GM21528 (cell line): ENCODE data around the gene USP32.

Experiments used
- ATAC-seq: cut with Tn5 transposase; IDR thresholded peaks from one replicate; pipeline ENCODE4 v1.9.1; 2021; ENCODE audit warnings: mild to moderate bottlenecking, moderate library complexity; ENCODE audit not compliant: unreplicated experiment, low FRiP score

The USP32 gene

DNA sequence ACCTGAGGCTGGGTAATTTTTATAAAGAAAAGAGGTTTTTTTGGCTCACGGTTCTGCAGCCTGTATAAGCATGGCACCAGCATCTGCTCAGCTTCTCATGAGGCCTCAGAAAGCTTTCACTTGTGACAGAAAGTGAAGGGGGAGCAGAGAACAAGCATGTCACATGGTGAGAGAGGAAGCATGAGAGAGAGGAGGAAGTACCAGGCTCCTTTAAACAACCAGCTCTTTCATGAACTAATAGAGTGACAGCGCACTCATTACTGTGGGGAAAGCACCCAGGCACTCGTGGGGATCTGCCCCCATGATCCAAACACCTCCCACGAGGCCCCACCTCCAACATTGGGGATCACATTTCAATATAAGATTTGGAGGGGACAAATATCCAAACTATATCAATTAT, 86.8 kb downstream of the USP32 start:
- ATAC-seq, result peak; percentile 78

GRCh38 chr17:60304502-60304901, 87.4 kb downstream of the USP32 start:
- ATAC-seq, result no peak

- no peak for ATAC-seq
Observed at GRCh38 chr17:60303406-60304099, 88.4 kb downstream of the USP32 start.

- no peak for ATAC-seq
Observed at GRCh38 chr17:60301649-60302048, 90.3 kb downstream of the USP32 start.

- no peak for ATAC-seq
Observed at GRCh38 chr17:60300949-60301348, 91.0 kb downstream of the USP32 start.

GRCh38 chr17:60300011-60300410, 91.9 kb downstream of the USP32 start:
- no peak for ATAC-seq

DNA sequence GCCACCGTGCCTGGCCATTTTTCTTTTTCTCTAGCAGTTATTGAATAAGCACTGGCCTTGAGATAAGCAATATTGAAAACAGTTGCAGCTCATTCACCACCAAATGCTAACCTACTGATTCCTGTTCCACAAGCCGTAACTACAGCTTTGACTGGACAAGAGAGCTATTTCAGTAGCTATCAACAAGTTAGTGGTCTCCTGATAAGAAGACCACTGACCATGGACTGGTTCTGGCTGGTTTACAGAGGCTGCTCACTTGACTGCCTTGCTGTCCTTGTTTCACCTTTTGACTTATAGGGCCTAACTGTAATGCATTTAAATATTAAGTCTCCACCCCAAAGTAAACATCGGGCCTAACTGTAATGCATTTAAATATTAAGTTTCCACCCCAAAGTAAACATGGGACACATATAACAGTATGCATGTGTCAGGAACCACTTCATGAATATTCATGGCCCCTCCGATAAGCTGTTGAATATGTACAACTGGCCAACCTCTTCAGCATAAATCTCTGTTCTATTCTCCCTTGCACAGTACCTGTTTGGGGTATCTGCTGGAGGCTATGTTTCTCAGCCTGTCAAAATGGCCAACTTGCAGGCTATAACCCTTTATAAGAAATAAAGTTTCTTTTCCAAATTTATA, 94.1 kb downstream of the USP32 start:
- ATAC-seq, result no peak

- no peak for ATAC-seq
Observed at GRCh38 chr17:60296177-60296576, 95.8 kb downstream of the USP32 start.

DNA sequence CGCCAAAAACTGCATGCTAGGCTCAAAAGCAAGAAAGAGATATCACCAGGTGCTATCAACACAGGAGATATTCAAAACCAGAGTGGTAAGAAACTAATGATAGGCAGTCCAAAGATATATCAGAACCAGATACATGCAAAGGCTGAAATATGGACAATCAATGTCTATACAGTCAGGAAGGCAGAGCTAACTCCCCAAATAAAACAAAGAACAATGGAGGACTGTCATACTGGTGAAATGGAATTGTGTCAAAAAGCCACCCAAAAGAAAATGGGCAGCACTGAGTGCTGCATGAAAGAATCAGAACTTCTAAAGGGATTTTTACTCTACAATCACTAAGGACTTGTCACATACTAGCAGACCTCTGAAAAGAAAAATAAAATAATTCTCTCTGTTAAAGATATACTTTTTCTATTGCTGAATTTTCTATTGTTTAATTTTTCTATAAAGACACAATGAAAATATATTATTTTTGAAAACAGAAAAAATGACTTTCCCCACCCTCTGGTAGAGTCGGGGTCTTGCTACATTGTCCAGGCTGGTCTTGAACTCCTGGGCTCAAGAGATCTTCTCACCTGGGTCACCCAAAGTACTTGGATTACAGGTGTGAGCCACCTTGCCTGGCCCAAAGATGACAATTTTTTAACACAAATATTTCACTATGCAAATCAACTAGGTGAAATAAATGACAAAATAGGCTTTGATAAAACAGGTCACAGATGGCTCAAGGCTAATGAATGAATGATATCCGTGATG, 98.2 kb downstream of the USP32 start:
- no peak for ATAC-seq

GRCh38 chr17:60292697-60293096, 99.2 kb downstream of the USP32 start:
- no peak for ATAC-seq

DNA sequence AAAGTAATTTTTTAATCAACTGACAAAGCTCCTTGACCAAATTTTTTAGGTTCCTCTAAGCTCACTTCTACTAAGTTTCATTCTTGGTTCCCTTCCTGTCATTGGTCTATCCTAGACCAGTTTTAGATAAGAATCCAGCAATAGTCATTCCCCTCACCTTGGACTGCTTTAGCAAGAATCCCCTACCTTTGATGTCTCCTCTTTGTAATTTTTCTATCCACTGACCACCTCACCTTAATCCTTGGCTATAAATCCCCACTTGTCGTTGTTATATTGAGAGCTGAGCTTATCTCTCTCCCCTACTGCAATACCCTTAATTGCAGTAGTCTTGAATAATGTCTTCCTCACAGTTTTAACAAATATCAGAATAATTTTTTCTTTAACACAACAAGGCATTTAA, 107.2 kb downstream of the USP32 start:
- no peak for ATAC-seq

- ATAC-seq, result no peak
Observed at GRCh38 chr17:60283816-60284215, 108.1 kb downstream of the USP32 start.

DNA sequence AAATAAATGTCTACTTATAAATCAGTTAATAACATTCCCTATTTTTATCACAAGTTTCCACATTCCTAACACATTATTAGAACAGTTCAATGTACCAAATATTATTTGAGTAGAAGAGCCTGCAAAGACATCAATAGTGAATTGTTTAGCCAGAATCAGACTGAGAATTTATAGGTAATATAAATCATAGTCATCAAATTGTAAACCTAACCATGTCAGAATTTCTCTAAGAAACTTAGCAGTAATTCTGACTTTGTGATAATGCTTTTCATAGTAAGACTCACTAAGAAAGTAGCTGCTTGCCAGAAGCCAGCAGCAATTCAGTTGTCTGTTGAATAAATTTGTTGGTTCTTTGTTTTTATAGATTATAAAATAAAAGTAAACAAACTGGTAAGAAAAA, 111.3 kb downstream of the USP32 start:
- ATAC-seq, result no peak

DNA sequence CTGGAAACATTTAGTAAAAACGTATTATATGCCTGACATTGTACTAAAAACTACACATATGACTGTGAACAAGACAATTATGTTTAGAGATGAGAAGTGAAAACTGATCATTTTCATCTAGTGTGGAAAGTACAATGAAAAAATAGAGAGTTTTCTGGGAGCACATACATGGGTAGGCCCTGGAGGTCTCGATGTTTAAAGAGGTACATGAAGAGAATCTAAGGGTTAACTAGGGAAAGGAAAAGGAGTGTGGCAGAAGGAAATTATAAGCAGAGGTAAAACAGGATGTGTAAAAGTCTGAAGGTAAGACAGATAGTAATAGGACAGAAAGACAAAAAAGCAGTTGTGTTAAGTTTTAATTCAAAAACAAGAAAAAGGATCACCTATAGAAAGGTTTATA, 113.7 kb downstream of the USP32 start:
- ATAC-seq, result no peak

DNA sequence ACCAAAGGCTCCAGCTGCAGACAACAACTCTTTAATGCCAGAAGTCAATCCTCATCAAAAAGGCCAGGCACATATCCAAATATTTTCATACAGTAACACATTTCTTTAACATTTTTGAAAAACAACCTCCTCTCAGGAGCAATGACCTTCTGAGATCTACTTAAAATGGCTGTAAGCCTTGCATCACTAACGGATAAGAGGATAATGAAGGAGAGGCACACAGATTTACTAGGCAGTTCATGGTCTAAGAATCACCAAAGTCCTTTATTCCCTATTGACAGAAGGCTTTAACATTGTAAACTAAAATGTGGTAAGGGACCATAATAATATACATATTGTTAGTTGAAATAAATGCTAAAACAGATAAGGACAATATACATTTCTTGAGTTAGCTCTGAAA, 114.7 kb downstream of the USP32 start:
- no peak for ATAC-seq

- no peak for ATAC-seq
Observed at GRCh38 chr17:60269417-60269816, 122.5 kb downstream of the USP32 start.

DNA sequence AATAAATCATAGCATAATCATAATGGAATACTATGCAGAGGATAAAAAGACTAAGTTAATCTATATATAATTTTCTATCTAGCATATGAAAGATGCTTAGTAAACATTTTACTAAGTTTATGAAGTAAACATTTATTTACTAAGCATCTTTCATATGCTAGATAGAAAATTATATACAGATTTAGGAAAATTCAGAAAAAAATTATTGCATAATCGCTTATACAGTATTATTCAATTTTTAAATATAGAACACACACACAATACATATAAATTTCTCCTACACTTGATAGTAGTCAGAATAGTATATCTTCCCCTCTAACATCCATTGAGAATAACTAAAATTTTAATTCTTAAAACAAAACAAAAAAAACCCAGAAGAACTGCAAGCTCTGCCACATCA, 131.4 kb downstream of the USP32 start:
- no peak for ATAC-seq

- no peak for ATAC-seq
Observed at GRCh38 chr17:60258313-60258712, 133.6 kb downstream of the USP32 start.

- ATAC-seq, result no peak
Observed at GRCh38 chr17:60256174-60256573, 135.8 kb downstream of the USP32 start.

- ATAC-seq, result no peak
Observed at GRCh38 chr17:60253048-60253447, 138.9 kb downstream of the USP32 start.

- no peak for ATAC-seq
Observed at GRCh38 chr17:60252459-60252858, 139.5 kb downstream of the USP32 start.
